Measurements from ENCODE around the gene APH1B. TPM values are rescaled to one million over a fixed set of nuclear protein-coding genes. Genes with fewer than 3 reads are reported as not detected.

Gene APH1B
- total and polyA plus RNA-seq, 9 of the 15 experiments (the other 6 are each of a cell fraction or from before 2014, with no cell fraction given): 5.1 to 9.7 (median 7.0) TPM

- TF ChIP-seq ZNF318 (IDR thresholded peaks at IDR 0.05; ENCODE audit: borderline replicate concordance in 1 of 2, low read depth in 1 of 2) (no peak), KAT2B (IDR thresholded peaks at IDR 0.05; ENCODE audit: low read depth, low read length) (no peak), JUND (IDR thresholded peaks at IDR 0.05; ENCODE audit: borderline replicate concordance, low read depth, low read length) (no peak), JUND (tag; IDR thresholded peaks at IDR 0.05; ENCODE audit: borderline replicate concordance, low read depth, low read length) (no peak), MCM5 (IDR thresholded peaks at IDR 0.05; ENCODE audit: low read depth) (no peak), PTTG1 (tag; IDR thresholded peaks at IDR 0.05; ENCODE audit: low read depth) (no peak), BRD4 (IDR thresholded peaks at IDR 0.05) (no peak)
Measured at GRCh38 chr15:63357061-63357460, 79.7 kb downstream of the APH1B start (continued).
